ENCODE results near the gene MICAL3.

MICAL3 gene

DNA sequence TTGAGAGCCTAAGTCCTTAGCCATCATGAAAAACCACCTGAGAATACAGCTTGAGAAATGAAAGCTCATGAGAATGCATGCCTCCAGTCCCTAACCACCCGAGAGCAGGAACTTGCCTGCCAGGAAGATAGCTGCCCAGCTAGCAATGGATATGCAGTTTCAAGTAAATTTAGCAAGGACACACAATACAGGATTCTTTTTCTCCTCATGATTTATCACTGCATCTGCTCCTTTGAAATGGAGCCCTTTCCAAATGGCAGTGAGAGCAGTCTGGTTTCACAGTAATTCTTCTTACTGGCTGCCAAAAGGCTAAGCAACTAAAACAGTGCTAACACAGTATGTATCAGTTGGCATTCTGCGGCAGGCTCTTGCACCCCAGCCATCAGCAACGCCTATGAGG lies 109.9 kb downstream of the MICAL3 start:
- Histone ChIP-seq H3K9ac (ENCODE audit: low read length in 5 of 5) (no peak overlapping the region), H3K27me3 (ENCODE audit: control insufficient read depth in 5 of 5, insufficient read depth in 4 of 5, low read length in 5 of 5) (no peaks in the 10 kb centered on the region), H3K27ac (ENCODE audit: low read depth, low read length) (no peak overlapping the region), H3K9me3 (ENCODE audit: control insufficient read depth in 5 of 5, low read length in 5 of 5) (no peaks in the 10 kb centered on the region), H3K4me3 (ENCODE audit: low read depth in 1 of 5, low read length in 5 of 5) (no peak overlapping the region), H3K4me1 (ENCODE audit: control insufficient read depth in 5 of 5, insufficient read depth in 5 of 5, low read length in 5 of 5) (peaks cover 10 to 36% (median 27%) of the 10 kb centered on the region in 5 donors), H3K36me3 (ENCODE audit: control insufficient read depth in 5 of 5, insufficient read depth in 5 of 5, low read length in 5 of 5) (no peaks in the 10 kb centered on the region)

DNA sequence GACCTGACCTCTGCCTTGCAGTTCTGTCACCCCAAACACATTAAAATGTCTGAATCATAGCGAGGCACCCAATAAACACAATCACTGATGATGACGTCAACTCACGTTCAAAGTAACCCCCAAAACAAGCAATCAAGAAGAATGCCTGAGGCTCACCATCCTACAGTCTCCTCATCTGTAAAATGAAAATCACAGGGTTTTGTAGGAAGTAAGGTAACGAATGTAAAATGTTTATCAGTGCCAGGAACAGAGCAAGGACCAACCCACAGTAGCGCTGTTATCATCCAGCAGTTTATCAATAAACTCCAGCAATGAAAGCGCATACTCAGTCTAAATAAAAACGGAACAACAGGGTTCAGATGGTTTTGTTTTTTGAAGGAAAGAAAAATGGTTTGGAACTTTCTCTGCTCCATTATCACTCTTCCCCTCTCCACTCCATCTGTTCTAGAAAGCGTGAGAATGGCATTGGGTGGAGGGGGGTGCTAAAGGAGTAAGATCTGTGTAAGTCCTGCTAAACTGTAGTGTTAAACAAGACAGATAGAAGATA lies 110.5 kb downstream of the MICAL3 start:
- Histone ChIP-seq H3K27me3 (ENCODE audit: control insufficient read depth in 5 of 5, insufficient read depth in 4 of 5, low read length in 5 of 5) (no peaks in the 10 kb centered on the region), H3K9me3 (ENCODE audit: control insufficient read depth in 5 of 5, low read length in 5 of 5) (no peaks in the 10 kb centered on the region), H3K4me3 (ENCODE audit: low read depth in 1 of 5, low read length in 5 of 5) (no peak overlapping the region), H3K9ac (ENCODE audit: low read length in 5 of 5) (no peak overlapping the region), H3K27ac (ENCODE audit: low read depth, low read length) (no peak overlapping the region), H3K36me3 (ENCODE audit: control insufficient read depth in 5 of 5, insufficient read depth in 5 of 5, low read length in 5 of 5) (no peaks in the 10 kb centered on the region), H3K4me1 (ENCODE audit: control insufficient read depth in 5 of 5, insufficient read depth in 5 of 5, low read length in 5 of 5) (peaks cover 10 to 36% (median 27%) of the 10 kb centered on the region in 5 donors)

GRCh38 chr22:17912945-17913721 lies 111.2 kb downstream of the MICAL3 start:
- Histone ChIP-seq H3K36me3 (ENCODE audit: control insufficient read depth in 5 of 5, insufficient read depth in 5 of 5, low read length in 5 of 5) (no peaks in the 10 kb centered on the region), H3K27me3 (ENCODE audit: control insufficient read depth in 5 of 5, insufficient read depth in 4 of 5, low read length in 5 of 5) (no peaks in the 10 kb centered on the region), H3K27ac (ENCODE audit: low read depth, low read length) (no peak overlapping the region), H3K4me3 (ENCODE audit: low read depth in 1 of 5, low read length in 5 of 5) (no peak overlapping the region), H3K9ac (ENCODE audit: low read length in 5 of 5) (no peak overlapping the region), H3K4me1 (ENCODE audit: control insufficient read depth in 5 of 5, insufficient read depth in 5 of 5, low read length in 5 of 5) (peaks cover 10 to 36% (median 27%) of the 10 kb centered on the region in 5 donors), H3K9me3 (ENCODE audit: control insufficient read depth in 5 of 5, low read length in 5 of 5) (no peaks in the 10 kb centered on the region)

GRCh38 chr22:17911887-17912286 lies 112.5 kb downstream of the MICAL3 start:
- Histone ChIP-seq H3K4me1 (ENCODE audit: control insufficient read depth in 5 of 5, insufficient read depth in 5 of 5, low read length in 5 of 5) (peaks cover 10 to 44% (median 30%) of the 10 kb centered on the region in 5 donors), H3K27me3 (ENCODE audit: control insufficient read depth in 5 of 5, insufficient read depth in 4 of 5, low read length in 5 of 5) (no peaks in the 10 kb centered on the region), H3K9ac (ENCODE audit: low read length in 5 of 5) (no peak overlapping the region), H3K9me3 (ENCODE audit: control insufficient read depth in 5 of 5, low read length in 5 of 5) (no peaks in the 10 kb centered on the region), H3K4me3 (ENCODE audit: low read depth in 1 of 5, low read length in 5 of 5) (no peak overlapping the region), H3K27ac (ENCODE audit: low read depth, low read length) (peak overlapping the region; percentile 14), H3K36me3 (ENCODE audit: control insufficient read depth in 5 of 5, insufficient read depth in 5 of 5, low read length in 5 of 5) (peaks cover 0 to 5% (median 0%) of the 10 kb centered on the region in 5 donors)

GRCh38 chr22:17911312-17911705 lies 113.1 kb downstream of the MICAL3 start:
- H3K9ac ChIP-seq (ENCODE audit: low read length in 5 of 5): no peak overlapping the region
- peak overlapping the region; percentile 14 for H3K27ac ChIP-seq (ENCODE audit: low read depth, low read length)

GRCh38 chr22:17910561-17911311 lies 113.6 kb downstream of the MICAL3 start:
- no peak overlapping the region for H3K9ac ChIP-seq (ENCODE audit: low read length in 5 of 5)
- H3K27me3 ChIP-seq (ENCODE audit: control insufficient read depth in 5 of 5, insufficient read depth in 4 of 5, low read length in 5 of 5): no peaks in the 10 kb centered on the region
- peaks cover 10 to 44% (median 30%) of the 10 kb centered on the region in 5 donors for H3K4me1 ChIP-seq (ENCODE audit: control insufficient read depth in 5 of 5, insufficient read depth in 5 of 5, low read length in 5 of 5)
- H3K9me3 ChIP-seq (ENCODE audit: control insufficient read depth in 5 of 5, low read length in 5 of 5): no peaks in the 10 kb centered on the region
- peak overlapping the region; percentile 14 for H3K27ac ChIP-seq (ENCODE audit: low read depth, low read length)
- H3K36me3 ChIP-seq (ENCODE audit: control insufficient read depth in 5 of 5, insufficient read depth in 5 of 5, low read length in 5 of 5): peaks cover 3 to 16% (median 10%) of the 10 kb centered on the region in 5 donors
- H3K4me3 ChIP-seq (ENCODE audit: low read depth in 1 of 5, low read length in 5 of 5): peak overlapping the region in 1 of 5 donors; percentile 11

More at GRCh38 chr22:17911312-17911705, 113.1 kb downstream of the MICAL3 start:
- H3K4me3 ChIP-seq (ENCODE audit: low read depth in 1 of 5, low read length in 5 of 5): no peak overlapping the region
- H3K27me3 ChIP-seq (ENCODE audit: control insufficient read depth in 5 of 5, insufficient read depth in 4 of 5, low read length in 5 of 5): no peaks in the 10 kb centered on the region
- peaks cover 0 to 10% (median 4%) of the 10 kb centered on the region in 5 donors for H3K36me3 ChIP-seq (ENCODE audit: control insufficient read depth in 5 of 5, insufficient read depth in 5 of 5, low read length in 5 of 5)
- peaks cover 10 to 44% (median 30%) of the 10 kb centered on the region in 5 donors for H3K4me1 ChIP-seq (ENCODE audit: control insufficient read depth in 5 of 5, insufficient read depth in 5 of 5, low read length in 5 of 5)
- no peaks in the 10 kb centered on the region for H3K9me3 ChIP-seq (ENCODE audit: control insufficient read depth in 5 of 5, low read length in 5 of 5)

- H3K4me1 ChIP-seq (ENCODE audit: control insufficient read depth in 5 of 5, insufficient read depth in 5 of 5, low read length in 5 of 5): peaks cover 10 to 34% (median 28%) of the 10 kb centered on the region in 5 donors
- H3K9ac ChIP-seq (ENCODE audit: low read length in 5 of 5): no peak overlapping the region
- no peaks in the 10 kb centered on the region for H3K27me3 ChIP-seq (ENCODE audit: control insufficient read depth in 5 of 5, insufficient read depth in 4 of 5, low read length in 5 of 5)
- H3K36me3 ChIP-seq (ENCODE audit: control insufficient read depth in 5 of 5, insufficient read depth in 5 of 5, low read length in 5 of 5): peaks cover 8 to 34% (median 23%) of the 10 kb centered on the region in 5 donors
- no peak overlapping the region for H3K27ac ChIP-seq (ENCODE audit: low read depth, low read length)
- H3K9me3 ChIP-seq (ENCODE audit: control insufficient read depth in 5 of 5, low read length in 5 of 5): no peaks in the 10 kb centered on the region
- H3K4me3 ChIP-seq (ENCODE audit: low read depth in 1 of 5, low read length in 5 of 5): no peak overlapping the region
Measured at GRCh38 chr22:17907748-17908051, 116.7 kb downstream of the MICAL3 start.

DNA sequence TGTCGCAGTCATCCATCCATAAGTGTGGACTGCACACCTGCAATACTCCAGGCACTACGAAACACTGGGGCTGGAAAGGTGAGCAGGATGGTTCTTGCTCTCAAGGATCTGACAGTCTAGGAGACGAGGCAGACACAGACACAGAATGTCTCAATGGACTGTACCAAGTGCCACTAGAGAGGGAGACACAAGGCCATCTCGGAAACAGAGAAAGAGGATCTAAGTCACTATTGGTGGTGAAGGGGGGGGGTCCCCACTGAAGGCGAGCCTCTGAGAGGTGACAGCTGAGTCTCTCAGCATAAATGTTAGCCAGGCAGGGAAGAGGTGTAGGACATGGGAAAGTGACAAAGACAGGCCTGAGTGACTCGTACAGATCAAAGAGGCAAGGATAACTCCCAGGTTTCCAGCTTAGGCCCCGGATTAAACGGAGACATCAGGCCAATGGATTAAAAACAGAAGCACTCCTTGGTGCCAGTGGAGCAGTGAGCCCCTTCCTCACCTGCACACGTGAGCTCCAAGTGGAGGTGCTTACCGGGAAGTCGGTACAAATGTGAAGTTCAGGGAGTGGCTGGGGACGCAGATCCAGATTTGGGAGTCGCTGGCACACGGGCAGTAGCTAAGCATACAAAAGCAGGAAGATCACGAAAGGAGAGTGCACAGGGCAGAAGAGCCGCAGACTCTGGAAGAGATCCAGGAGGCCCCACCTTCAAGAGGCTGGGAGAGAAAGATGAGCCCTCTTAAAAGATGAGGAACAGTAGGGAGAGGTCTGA lies 117.2 kb downstream of the MICAL3 start:
- Histone ChIP-seq H3K9ac (ENCODE audit: low read length in 5 of 5) (no peak overlapping the region), H3K36me3 (ENCODE audit: control insufficient read depth in 5 of 5, insufficient read depth in 5 of 5, low read length in 5 of 5) (peaks cover 8 to 39% (median 27%) of the 10 kb centered on the region in 5 donors), H3K27ac (ENCODE audit: low read depth, low read length) (no peak overlapping the region), H3K27me3 (ENCODE audit: control insufficient read depth in 5 of 5, insufficient read depth in 4 of 5, low read length in 5 of 5) (no peaks in the 10 kb centered on the region), H3K9me3 (ENCODE audit: control insufficient read depth in 5 of 5, low read length in 5 of 5) (no peaks in the 10 kb centered on the region), H3K4me3 (ENCODE audit: low read depth in 1 of 5, low read length in 5 of 5) (no peak overlapping the region), H3K4me1 (ENCODE audit: control insufficient read depth in 5 of 5, insufficient read depth in 5 of 5, low read length in 5 of 5) (peaks cover 10 to 34% (median 28%) of the 10 kb centered on the region in 5 donors)

DNA sequence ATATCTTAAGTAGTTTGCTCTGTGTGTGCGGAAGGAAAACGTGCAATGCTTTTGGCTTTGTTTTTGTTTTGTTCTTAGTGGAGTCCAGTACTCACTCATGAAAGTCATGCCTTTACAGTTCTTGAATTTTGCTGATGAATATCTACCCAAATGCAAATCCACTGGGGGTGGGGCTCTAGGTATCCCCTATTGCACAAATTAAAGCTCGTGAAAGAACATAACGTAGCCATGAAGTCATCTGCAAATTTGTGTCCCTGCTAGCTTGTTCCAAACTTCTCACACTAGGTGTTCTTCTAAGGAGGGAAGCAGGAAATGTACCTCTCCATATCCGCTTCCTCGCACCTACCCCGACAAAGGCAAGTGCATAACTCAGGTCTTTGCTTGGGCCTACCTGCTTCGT lies 118.9 kb downstream of the MICAL3 start:
- H3K27ac ChIP-seq (ENCODE audit: low read depth, low read length): no peak overlapping the region
- H3K9ac ChIP-seq (ENCODE audit: low read length in 5 of 5): no peak overlapping the region
- H3K4me1 ChIP-seq (ENCODE audit: control insufficient read depth in 5 of 5, insufficient read depth in 5 of 5, low read length in 5 of 5): peaks cover 4 to 23% (median 19%) of the 10 kb centered on the region in 5 donors
- no peak overlapping the region for H3K4me3 ChIP-seq (ENCODE audit: low read depth in 1 of 5, low read length in 5 of 5)
- H3K27me3 ChIP-seq (ENCODE audit: control insufficient read depth in 5 of 5, insufficient read depth in 4 of 5, low read length in 5 of 5): no peaks in the 10 kb centered on the region
- H3K9me3 ChIP-seq (ENCODE audit: control insufficient read depth in 5 of 5, low read length in 5 of 5): no peaks in the 10 kb centered on the region
- H3K36me3 ChIP-seq (ENCODE audit: control insufficient read depth in 5 of 5, insufficient read depth in 5 of 5, low read length in 5 of 5): peaks cover 8 to 55% (median 38%) of the 10 kb centered on the region in 5 donors
